AG09309 (cell line): ENCODE measurements around the gene ANXA8.

Experiments used
- DNase-seq: peaks from one replicate; pipeline ENCODE4 v3.0.0-alpha.2; 2010; ENCODE audit warnings: low read depth
- H3K4me3 ChIP-seq: 2 replicates; pipeline ENCODE4 v1.5.1; 2011; ENCODE audit warnings: mild to moderate bottlenecking, low read depth, low read length, moderate library complexity; ENCODE audit not compliant: control insufficient read depth
- CTCF ChIP-seq: IDR thresholded peaks from 2 replicates; pipeline ENCODE4 v1.5.1; 2011; ENCODE audit warnings: mild to moderate bottlenecking, low read depth, low read length, inconsistent platforms; ENCODE audit not compliant: insufficient read depth, control insufficient read depth; ENCODE audit errors: missing control alignments

Gene ANXA8

GRCh38 chr10:47440207-47440606, 43.7 kb downstream of the ANXA8 start:
- no peak for DNase-seq
- no peak overlapping the region for H3K4me3 ChIP-seq
- TF ChIP-seq CTCF: no peak

GRCh38 chr10:47438857-47439474, 44.9 kb downstream of the ANXA8 start:
- DNase-seq: peak; percentile 45
- TF ChIP-seq CTCF: peak; percentile 83

GRCh38 chr10:47435081-47435480, 48.8 kb downstream of the ANXA8 start:
- DNase-seq: no peak
- no peak for TF ChIP-seq CTCF
- no peak overlapping the region for H3K4me3 ChIP-seq

More at GRCh38 chr10:47438857-47439474, 44.9 kb downstream of the ANXA8 start:
- no peak overlapping the region for H3K4me3 ChIP-seq

GRCh38 chr10:47425813-47426419, 58.0 kb downstream of the ANXA8 start:
- no peak for TF ChIP-seq CTCF

GRCh38 chr10:47424231-47424630, 59.7 kb downstream of the ANXA8 start:
- no peak for TF ChIP-seq CTCF
- no peak for DNase-seq

More at GRCh38 chr10:47425813-47426419, 58.0 kb downstream of the ANXA8 start:
- H3K4me3 ChIP-seq: no peak overlapping the region
- no peak for DNase-seq

GRCh38 chr10:47423476-47423875, 60.4 kb downstream of the ANXA8 start:
- no peak overlapping the region for H3K4me3 ChIP-seq
- no peak for DNase-seq
- no peak for TF ChIP-seq CTCF

More at GRCh38 chr10:47424231-47424630, 59.7 kb downstream of the ANXA8 start:
- no peak overlapping the region for H3K4me3 ChIP-seq
